Measurements from ENCODE around the gene STK36.

STK36 gene

GRCh38 chr2:218691234-218691633 lies 19.3 kb downstream of the STK36 start:
- TF ChIP-seq POLR2A (IDR thresholded peaks at IDR 0.05; ENCODE audit: low read depth, low read length), result no peak
- DNase-seq (ENCODE audit: insufficient read length, low spot score) (peak; percentile 19), FAIRE-seq (no peak)

- TF ChIP-seq POLR2A (IDR thresholded peaks at IDR 0.05; ENCODE audit: low read depth, low read length), result no peak
- DNase-seq (ENCODE audit: insufficient read length, low spot score) (no peak), FAIRE-seq (no peak)
Measured at GRCh38 chr2:218694405-218695145, 22.7 kb downstream of the STK36 start.

GRCh38 chr2:218698885-218699284 lies 27.0 kb downstream of the STK36 start:
- no peak for TF ChIP-seq POLR2A (IDR thresholded peaks at IDR 0.05; ENCODE audit: low read depth, low read length)
- no peak for FAIRE-seq
- no peak for DNase-seq (ENCODE audit: insufficient read length, low spot score)

- DNase-seq (ENCODE audit: insufficient read length, low spot score), result no peak
- no peak for TF ChIP-seq POLR2A (IDR thresholded peaks at IDR 0.05; ENCODE audit: low read depth, low read length)
- no peak for FAIRE-seq
Measured at GRCh38 chr2:218701806-218702205, 29.9 kb downstream of the STK36 start.

GRCh38 chr2:218703341-218703740 lies 31.5 kb downstream of the STK36 start:
- FAIRE-seq (no peak), DNase-seq (ENCODE audit: insufficient read length, low spot score) (no peak)
- TF ChIP-seq POLR2A (IDR thresholded peaks at IDR 0.05; ENCODE audit: low read depth, low read length), result no peak

GRCh38 chr2:218708086-218708485 lies 36.2 kb downstream of the STK36 start:
- no peak for TF ChIP-seq POLR2A (IDR thresholded peaks at IDR 0.05; ENCODE audit: low read depth, low read length)
- no peak for DNase-seq (ENCODE audit: insufficient read length, low spot score)
- FAIRE-seq, result no peak

GRCh38 chr2:218709908-218710307 lies 38.0 kb downstream of the STK36 start:
- no peak for DNase-seq (ENCODE audit: insufficient read length, low spot score)
- FAIRE-seq, result no peak
- TF ChIP-seq POLR2A (IDR thresholded peaks at IDR 0.05; ENCODE audit: low read depth, low read length), result no peak

- no peak for TF ChIP-seq POLR2A (IDR thresholded peaks at IDR 0.05; ENCODE audit: low read depth, low read length)
- FAIRE-seq, result no peak
- no peak for DNase-seq (ENCODE audit: insufficient read length, low spot score)
Measured at GRCh38 chr2:218710334-218710686, 38.4 kb downstream of the STK36 start.

- peak; percentile 93 for FAIRE-seq
- TF ChIP-seq POLR2A (IDR thresholded peaks at IDR 0.05; ENCODE audit: low read depth, low read length), result peak; percentile 87
- DNase-seq (ENCODE audit: insufficient read length, low spot score), result peak; percentile 97
Measured at GRCh38 chr2:218710687-218711549, 39.0 kb downstream of the STK36 start, which contains the start of gene TTLL4. TSS of gene TTLL4 (plus strand) at chr2:218710835. CDS start at chr2:218737677, 26,842 bp downstream.

- DNase-seq (ENCODE audit: insufficient read length, low spot score) (no peak), FAIRE-seq (no peak)
- TF ChIP-seq POLR2A (IDR thresholded peaks at IDR 0.05; ENCODE audit: low read depth, low read length), result no peak
Measured at GRCh38 chr2:218711550-218711929, 39.7 kb downstream of the STK36 start.

- no peak for TF ChIP-seq POLR2A (IDR thresholded peaks at IDR 0.05; ENCODE audit: low read depth, low read length)
Measured at GRCh38 chr2:218713922-218714321, 42.0 kb downstream of the STK36 start.

GRCh38 chr2:218716070-218716469 lies 44.2 kb downstream of the STK36 start:
- FAIRE-seq, result no peak
- no peak for DNase-seq (ENCODE audit: insufficient read length, low spot score)
- TF ChIP-seq POLR2A (IDR thresholded peaks at IDR 0.05; ENCODE audit: low read depth, low read length), result no peak

More at GRCh38 chr2:218713922-218714321, 42.0 kb downstream of the STK36 start:
- no peak for FAIRE-seq
- DNase-seq (ENCODE audit: insufficient read length, low spot score), result no peak

- peak; percentile 29 for DNase-seq (ENCODE audit: insufficient read length, low spot score)
- FAIRE-seq, result peak; percentile 84
- TF ChIP-seq POLR2A (IDR thresholded peaks at IDR 0.05; ENCODE audit: low read depth, low read length), result no peak
Measured at GRCh38 chr2:218717262-218717661, 45.4 kb downstream of the STK36 start.

- DNase-seq (ENCODE audit: insufficient read length, low spot score) (no peak), FAIRE-seq (no peak)
- no peak for TF ChIP-seq POLR2A (IDR thresholded peaks at IDR 0.05; ENCODE audit: low read depth, low read length)
Measured at GRCh38 chr2:218718058-218718457, 46.2 kb downstream of the STK36 start.

GRCh38 chr2:218719457-218719856 lies 47.6 kb downstream of the STK36 start:
- FAIRE-seq (no peak), DNase-seq (ENCODE audit: insufficient read length, low spot score) (no peak)
- no peak for TF ChIP-seq POLR2A (IDR thresholded peaks at IDR 0.05; ENCODE audit: low read depth, low read length)

All from H54 (cell line).